Astrocyte (in vitro differentiated cells and primary cell): ENCODE data around the gene NUDT16L1. TPM values are rescaled to one million over a fixed set of nuclear protein-coding genes. Genes with fewer than 3 reads are reported as not detected.

Experiments used
- DNase-seq: peaks from one replicate; pipeline ENCODE4 v3.0.0-alpha.2; 2010; ENCODE audit warnings: low read depth
- FAIRE-seq: peaks from 2 replicates; lab custom pipeline; 2011; peaks lifted over from hg19 to GRCh38; lab: Jason Lieb, UNC
- H2AFZ ChIP-seq: 2 replicates; pipeline ENCODE4 v1.6.0; 2012; ENCODE audit warnings: low read depth, low read length, inconsistent platforms
- H3K27ac ChIP-seq: 2 replicates; pipeline ENCODE4 v1.5.1; 2011; ENCODE audit warnings: low read depth, low read length, inconsistent platforms
- H3K27me3 ChIP-seq: 2 replicates; pipeline ENCODE4 v1.6.0; 2011; ENCODE audit warnings: low read length, inconsistent platforms; ENCODE audit not compliant: insufficient read depth
- H3K36me3 ChIP-seq: 2 replicates; pipeline ENCODE4 v1.5.1; 2011; ENCODE audit warnings: low read length, inconsistent platforms; ENCODE audit not compliant: insufficient read depth
- H3K4me1 ChIP-seq: 2 replicates; pipeline ENCODE4 v1.5.1; 2011; ENCODE audit warnings: low read length, inconsistent platforms; ENCODE audit not compliant: insufficient read depth
- H3K4me2 ChIP-seq: 2 replicates; pipeline ENCODE4 v1.6.0; 2012; ENCODE audit warnings: low read length, inconsistent platforms
- H3K4me3 ChIP-seq: 2 replicates; pipeline ENCODE4 v1.5.1; 2011; ENCODE audit warnings: low read depth, mild to moderate bottlenecking, low read length, inconsistent platforms; ENCODE audit not compliant: insufficient read depth
- H3K79me2 ChIP-seq: 2 replicates; pipeline ENCODE4 v1.6.0; 2012; ENCODE audit warnings: mild to moderate bottlenecking, low read length, inconsistent platforms; ENCODE audit not compliant: insufficient read depth
- H3K9ac ChIP-seq: 2 replicates; pipeline ENCODE4 v1.6.0; 2012; ENCODE audit warnings: mild to moderate bottlenecking, low read length, inconsistent platforms
- H3K9me3 ChIP-seq: 2 replicates; pipeline ENCODE4 v1.5.1; 2012; ENCODE audit warnings: low read depth, mild to moderate bottlenecking, low read length, inconsistent platforms; ENCODE audit not compliant: insufficient read depth
- H4K20me1 ChIP-seq: 2 replicates; pipeline ENCODE4 v1.6.0; 2012; ENCODE audit warnings: low read length, inconsistent platforms; ENCODE audit not compliant: insufficient read depth
- H3K27ac Mint-ChIP-seq: one replicate; pipeline ENCODE4 v1.8.0; 2021; ENCODE audit warnings: mild to moderate bottlenecking, mixed read lengths; ENCODE audit not compliant: unreplicated experiment
- H3K27me3 Mint-ChIP-seq: one replicate; pipeline ENCODE4 v1.8.0; 2021; ENCODE audit warnings: low read depth, mixed read lengths; ENCODE audit not compliant: unreplicated experiment
- H3K36me3 Mint-ChIP-seq: one replicate; pipeline ENCODE4 v1.8.0; 2021; ENCODE audit warnings: low read depth, mixed read lengths; ENCODE audit not compliant: unreplicated experiment
- H3K4me1 Mint-ChIP-seq: one replicate; pipeline ENCODE4 v1.8.0; 2021; ENCODE audit warnings: low read depth, mixed read lengths; ENCODE audit not compliant: unreplicated experiment
- H3K4me3 Mint-ChIP-seq: one replicate; pipeline ENCODE4 v1.8.0; 2021; ENCODE audit warnings: mild to moderate bottlenecking, moderate library complexity, mixed read lengths; ENCODE audit not compliant: unreplicated experiment
- H3K9me3 Mint-ChIP-seq: one replicate; pipeline ENCODE4 v1.8.0; 2021; ENCODE audit warnings: mild to moderate bottlenecking, mixed read lengths; ENCODE audit not compliant: unreplicated experiment
- CTCF ChIP-seq: IDR thresholded peaks from 2 replicates; pipeline ENCODE4 v1.5.1; 2011; ENCODE audit warnings: low read depth, mild to moderate bottlenecking, inconsistent platforms, low read length, moderate library complexity; ENCODE audit not compliant: insufficient read depth
- EZH2 ChIP-seq: IDR thresholded peaks from 2 replicates; pipeline ENCODE4 v1.6.1; 2012; ENCODE audit warnings: mild to moderate bottlenecking, low read length, inconsistent platforms; ENCODE audit not compliant: insufficient read depth
- total RNA-seq: library from RNA; stranded (reverse); gene quantifications from 2 replicates; pipeline ENCODE4 v1.2.1, GENCODE V29; 2021

NUDT16L1 gene
- total RNA-seq, 1 donor from 2014 or later: 42.2 TPM

GRCh38 chr16:4680673-4681470, 12.5 kb upstream of the NUDT16L1 start:
- H3K36me3 Mint-ChIP-seq: peaks cover 5% of the 10 kb centered on the region

GRCh38 chr16:4681471-4682083, 11.8 kb upstream of the NUDT16L1 start:
- Histone ChIP-seq H3K79me2 (peaks cover 3% of the 10 kb centered on the region), H3K4me1 (peaks cover 3% of the 10 kb centered on the region), H3K27me3 (no peaks in the 10 kb centered on the region), H4K20me1 (peaks cover 50% of the 10 kb centered on the region), H2AFZ (no peak overlapping the region), H3K4me3 (no peak overlapping the region), H3K36me3 (no peaks in the 10 kb centered on the region), H3K9ac (no peak overlapping the region), H3K27ac (no peak overlapping the region), H3K9me3 (no peaks in the 10 kb centered on the region), H3K4me2 (no peak overlapping the region)
- Mint-ChIP-seq H3K4me1 (peaks cover 2% of the 10 kb centered on the region), H3K4me3 (no peak overlapping the region), H3K36me3 (peaks cover 5% of the 10 kb centered on the region), H3K9me3 (no peaks in the 10 kb centered on the region), H3K27me3 (no peaks in the 10 kb centered on the region), H3K27ac (no peak overlapping the region)
- FAIRE-seq (no peak), DNase-seq (no peak)
- TF ChIP-seq CTCF (no peak), EZH2 (no peak)

More at GRCh38 chr16:4680673-4681470, 12.5 kb upstream of the NUDT16L1 start:
- FAIRE-seq (no peak), DNase-seq (no peak)
- no peaks in the 10 kb centered on the region for H3K36me3 ChIP-seq
- no peak overlapping the region for H3K9ac ChIP-seq
- no peaks in the 10 kb centered on the region for H3K9me3 Mint-ChIP-seq
- H3K27me3 ChIP-seq: no peaks in the 10 kb centered on the region
- H3K4me3 Mint-ChIP-seq: no peak overlapping the region
- peaks cover 3% of the 10 kb centered on the region for H3K79me2 ChIP-seq
- peaks cover 9% of the 10 kb centered on the region for H3K4me1 Mint-ChIP-seq
- no peak overlapping the region for H3K4me2 ChIP-seq
- H2AFZ ChIP-seq: no peak overlapping the region
- H4K20me1 ChIP-seq: peaks cover 57% of the 10 kb centered on the region
- peaks cover 4% of the 10 kb centered on the region for H3K4me1 ChIP-seq
- H3K27ac ChIP-seq: no peak overlapping the region
- H3K4me3 ChIP-seq: no peak overlapping the region
- H3K27ac Mint-ChIP-seq: no peak overlapping the region
- H3K9me3 ChIP-seq: no peaks in the 10 kb centered on the region
- TF ChIP-seq CTCF (no peak), EZH2 (no peak)
- H3K27me3 Mint-ChIP-seq: no peaks in the 10 kb centered on the region
